C4-2B (cell line): ENCODE data around the gene ZNF513.
A peak's percentile ranks its signal among the peaks of the same experiment; 100 is the strongest.

Source experiments
- H3K27ac ChIP-seq: fragments of 450-650 bp; 2 replicates; pipeline ENCODE4 v1.5.1; 2017
- CTCF ChIP-seq: fragments of 450-650 bp; conservative IDR thresholded peaks from 2 replicates; pipeline ENCODE4 v1.5.1; 2017; ENCODE audit warnings: mild to moderate bottlenecking
- ZFX ChIP-seq: fragments of 450-650 bp; IDR thresholded peaks from 2 replicates; pipeline ENCODE4 v1.6.1; 2017

The ZNF513 gene

GRCh38 chr2:27400348-27401135, 20.0 kb upstream of the ZNF513 start:
- TF ChIP-seq CTCF = no peak
- no peak for TF ChIP-seq ZFX
- H3K27ac ChIP-seq = no peak overlapping the region

- no peak for TF ChIP-seq CTCF
- TF ChIP-seq ZFX = no peak
- H3K27ac ChIP-seq = no peak overlapping the region
These were observed 18.4 kb upstream of the ZNF513 start for GRCh38 chr2:27398962-27399361.

- TF ChIP-seq ZFX (no peak), CTCF (no peak)
- H3K27ac ChIP-seq = no peak overlapping the region
These were observed 12.7 kb upstream of the ZNF513 start for GRCh38 chr2:27393225-27393624.

- no peak overlapping the region for H3K27ac ChIP-seq
- TF ChIP-seq ZFX (no peak), CTCF (no peak)
These were observed 10.5 kb upstream of the ZNF513 start for GRCh38 chr2:27390822-27391679.

GRCh38 chr2:27381577-27382181, 1.1 kb upstream of the ZNF513 start:
- peak overlapping the region; percentile 89 for H3K27ac ChIP-seq
- TF ChIP-seq CTCF = no peak
- no peak for TF ChIP-seq ZFX

GRCh38 chr2:27379836-27380625, 503 bp downstream of the ZNF513 start:
- TF ChIP-seq CTCF = no peak
- peak; percentile 48 for TF ChIP-seq ZFX
- H3K27ac ChIP-seq = peak overlapping the region; percentile 89
